HepG2 (cell line): ENCODE measurements around the gene COL9A3.

ENCODE experiments used
- ATRX ChIP-seq: sonication (generic); formaldehyde crosslinking; IDR thresholded peaks from 2 replicates; pipeline ENCODE4 v1.4.0; 2020; ENCODE audit warnings: missing genetic modification reagents, borderline replicate concordance
- CTCF ChIP-seq: sonication (generic); formaldehyde crosslinking; IDR thresholded peaks from 2 replicates; pipeline ENCODE4 v1.5.0; 2020; ENCODE audit warnings: mild to moderate bottlenecking, missing genetic modification reagents, moderate library complexity
- FOXM1 ChIP-seq: sonication (generic); formaldehyde crosslinking; IDR thresholded peaks from 2 replicates; pipeline ENCODE4 v1.5.0; 2020; ENCODE audit warnings: missing genetic modification reagents
- HOXA3 ChIP-seq: sonication (generic); formaldehyde crosslinking; IDR thresholded peaks from 2 replicates; pipeline ENCODE4 v1.5.0; 2020; ENCODE audit warnings: missing genetic modification reagents
- IRX3 ChIP-seq: sonication (generic); formaldehyde crosslinking; IDR thresholded peaks from 2 replicates; pipeline ENCODE4 v1.8.1; 2023; ENCODE audit warnings: mild to moderate bottlenecking, low read depth, missing genetic modification reagents, borderline replicate concordance
- JUNB ChIP-seq: sonication (generic); formaldehyde crosslinking; IDR thresholded peaks from 2 replicates; pipeline ENCODE4 v1.8.0; 2022; ENCODE audit warnings: missing genetic modification reagents, mild to moderate bottlenecking, borderline replicate concordance
- MED13 ChIP-seq: sonication (generic); formaldehyde crosslinking; IDR thresholded peaks from 2 replicates; pipeline ENCODE4 v1.5.0; 2020; ENCODE audit warnings: missing genetic modification reagents
- NR1H2 ChIP-seq: sonication (generic); formaldehyde crosslinking; IDR thresholded peaks from 2 replicates; pipeline ENCODE4 v1.8.1; 2022; ENCODE audit warnings: low read depth, missing genetic modification reagents, borderline replicate concordance
- TRIM22 ChIP-seq: fragments of 450-650 bp; IDR thresholded peaks from 2 replicates; pipeline ENCODE4 v1.6.1; 2017

GRCh38 chr20:62821726-62822210 is 4.9 kb downstream of the COL9A3 start:
- TF ChIP-seq ATRX (CRISPR knock-in tag) = no peak
- TF ChIP-seq NR1H2 (CRISPR knock-in tag) = no peak
- no peak for TF ChIP-seq FOXM1 (CRISPR knock-in tag)
- TF ChIP-seq JUNB (CRISPR knock-in tag) = no peak
- TF ChIP-seq MED13 (CRISPR knock-in tag) = no peak
- TF ChIP-seq TRIM22 = no peak
- no peak for TF ChIP-seq HOXA3 (CRISPR knock-in tag)
- TF ChIP-seq CTCF (CRISPR knock-in tag) = no peak
- no peak for TF ChIP-seq IRX3 (CRISPR knock-in tag)
